HG02623 (cell line): ENCODE data around the gene WNT7A.

Experiments
- ATAC-seq: cut with Tn5 transposase; IDR thresholded peaks from one replicate; pipeline ENCODE4 v1.9.1; 2021; ENCODE audit warnings: moderate library complexity; ENCODE audit not compliant: unreplicated experiment

WNT7A gene

GRCh38 chr3:13885704-13886010, 5.8 kb upstream of the WNT7A start:
- no peak for ATAC-seq

GRCh38 chr3:13884851-13885703, 5.2 kb upstream of the WNT7A start:
- ATAC-seq, result no peak

GRCh38 chr3:13883681-13884080, 3.8 kb upstream of the WNT7A start:
- ATAC-seq, result no peak

GRCh38 chr3:13882876-13883275, 3.0 kb upstream of the WNT7A start:
- no peak for ATAC-seq

- ATAC-seq, result no peak
Observed at GRCh38 chr3:13881536-13882410, 1.9 kb upstream of the WNT7A start.

GRCh38 chr3:13880811-13881156, 913 bp upstream of the WNT7A start:
- ATAC-seq, result no peak

- no peak for ATAC-seq
Observed at GRCh38 chr3:13879102-13879945, 547 bp downstream of the WNT7A start.

- ATAC-seq, result no peak
Observed at GRCh38 chr3:13878281-13879101, 1.4 kb downstream of the WNT7A start.

GRCh38 chr3:13877911-13878280, 2.0 kb downstream of the WNT7A start:
- no peak for ATAC-seq

GRCh38 chr3:13876451-13877100, 3.3 kb downstream of the WNT7A start:
- ATAC-seq, result no peak

- ATAC-seq, result no peak
Observed at GRCh38 chr3:13874891-13875290, 5.0 kb downstream of the WNT7A start.

- ATAC-seq, result no peak
Observed at GRCh38 chr3:13873818-13874217, 6.1 kb downstream of the WNT7A start.

- ATAC-seq, result no peak
Observed at GRCh38 chr3:13872451-13872850, 7.4 kb downstream of the WNT7A start.

- no peak for ATAC-seq
Observed at GRCh38 chr3:13871791-13872190, 8.1 kb downstream of the WNT7A start.

GRCh38 chr3:13870902-13871301, 9.0 kb downstream of the WNT7A start:
- ATAC-seq, result no peak

- no peak for ATAC-seq
Observed at GRCh38 chr3:13869761-13870343, 10.0 kb downstream of the WNT7A start.

- ATAC-seq, result no peak
Observed at GRCh38 chr3:13868844-13869724, 10.8 kb downstream of the WNT7A start.

GRCh38 chr3:13867732-13868131, 12.1 kb downstream of the WNT7A start:
- no peak for ATAC-seq
